CD14-positive monocyte (primary cell): ENCODE results near the gene HDC. TPM values are rescaled to one million over a fixed set of nuclear protein-coding genes. Genes with fewer than 3 reads are reported as not detected.

Source experiments
- DNase-seq, 3 donors: peaks; one replicate each; pipeline ENCODE4 v3.0.0-alpha.2; 2011 to 2022
- H2AFZ ChIP-seq: 2 replicates; pipeline ENCODE4 v1.6.0; 2012; ENCODE audit warnings: mild to moderate bottlenecking, low read depth, low read length, inconsistent platforms; ENCODE audit not compliant: insufficient read depth, poor library complexity, severe bottlenecking
- H3K27ac ChIP-seq, 2 donors: 1 replicate in 1 of 2; 2 replicates in 1 of 2; pipeline ENCODE4 v1.5.1; 2012 to 2013; ENCODE audit warnings: low read length in 2 of 2, control low read depth in 1 of 2, inconsistent platforms in 1 of 2, low read depth in 1 of 2, mild to moderate bottlenecking in 1 of 2
- H3K27me3 ChIP-seq, 2 donors: one replicate each; pipeline versions ENCODE4 v1.6.0 to v1.6.1; 2011 to 2013; ENCODE audit warnings: low read length in 2 of 2; ENCODE audit not compliant: control insufficient read depth in 2 of 2, insufficient read depth in 2 of 2
- H3K36me3 ChIP-seq, 2 donors: replicated peaks in 1 of 2; 1 replicate in 1 of 2; 2 replicates in 1 of 2; pipeline versions ENCODE4 v1.5.1 to v1.6.1; 2012 to 2013; ENCODE audit warnings: low read length in 2 of 2, control low read depth in 1 of 2, inconsistent platforms in 1 of 2, mild to moderate bottlenecking in 1 of 2; ENCODE audit not compliant: insufficient read depth in 2 of 2, control insufficient read depth in 1 of 2
- H3K4me1 ChIP-seq, 2 donors: 1 replicate in 1 of 2; 2 replicates in 1 of 2; pipeline versions ENCODE4 v1.5.1 to v1.6.1; 2012 to 2013; ENCODE audit warnings: low read length in 2 of 2, control low read depth in 1 of 2, inconsistent platforms in 1 of 2, mild to moderate bottlenecking in 1 of 2, moderate library complexity in 1 of 2; ENCODE audit not compliant: insufficient read depth in 2 of 2, control insufficient read depth in 1 of 2
- H3K4me2 ChIP-seq: replicated peaks from 2 replicates; pipeline ENCODE3; 2012; ENCODE audit warnings: low read length, moderate library complexity, mild to moderate bottlenecking; ENCODE audit not compliant: poor library complexity, severe bottlenecking; ENCODE audit errors: extremely low read depth
- H3K4me3 ChIP-seq, 3 experiments: fragments of 200-600 bp in 1 of 3; sonication (generic) in 1 of 3; replicated peaks in 1 of 3; 1 replicate in 2 of 3; 2 replicates in 1 of 3; pipeline ENCODE4 v1.5.1; 2011 to 2013; ENCODE audit warnings: low read length in 3 of 3, mild to moderate bottlenecking in 3 of 3, control low read depth in 2 of 3, low read depth in 2 of 3, inconsistent platforms in 1 of 3, moderate library complexity in 1 of 3
- H3K79me2 ChIP-seq: 2 replicates; pipeline ENCODE4 v1.6.0; 2012; ENCODE audit warnings: mild to moderate bottlenecking, control low read depth, inconsistent platforms, low read length, moderate library complexity; ENCODE audit not compliant: insufficient read depth
- H3K9ac ChIP-seq: 2 replicates; pipeline ENCODE4 v1.6.0; 2017; ENCODE audit warnings: low read length, mild to moderate bottlenecking; ENCODE audit not compliant: insufficient read depth, poor library complexity, severe bottlenecking
- H3K9me3 ChIP-seq, 2 donors: replicated peaks in 1 of 2; 1 replicate in 1 of 2; 2 replicates in 1 of 2; pipeline versions ENCODE4 v1.5.1 to v1.6.1; 2012 to 2013; ENCODE audit warnings: low read length in 2 of 2, control low read depth in 1 of 2; ENCODE audit not compliant: control insufficient read depth in 1 of 2, insufficient read depth in 1 of 2
- H4K20me1 ChIP-seq: 2 replicates; pipeline ENCODE4 v1.6.0; 2012; ENCODE audit warnings: mild to moderate bottlenecking, low read length, control low read depth, moderate library complexity; ENCODE audit not compliant: insufficient read depth
- H3K27ac Mint-ChIP-seq, 7 donors: one replicate each; pipeline ENCODE4 v1.8.0; 2020; ENCODE audit warnings: mild to moderate bottlenecking in 7 of 7, mixed read lengths in 7 of 7, moderate library complexity in 6 of 7, inconsistent platforms in 2 of 7
- H3K27me3 Mint-ChIP-seq, 3 donors: one replicate each; pipeline ENCODE4 v1.8.0; 2021 to 2022; ENCODE audit warnings: low read depth in 3 of 3, mild to moderate bottlenecking in 3 of 3, mixed read lengths in 3 of 3, moderate library complexity in 3 of 3, inconsistent platforms in 1 of 3
- H3K36me3 Mint-ChIP-seq, 2 donors: one replicate each; pipeline ENCODE4 v1.8.0; 2020; ENCODE audit warnings: mixed read lengths in 2 of 2, inconsistent platforms in 1 of 2, mild to moderate bottlenecking in 1 of 2
- H3K4me1 Mint-ChIP-seq: one replicate; pipeline ENCODE4 v1.8.0; 2020; ENCODE audit warnings: mild to moderate bottlenecking, mixed read lengths
- H3K4me3 Mint-ChIP-seq, 2 donors: one replicate each; pipeline ENCODE4 v1.8.0; 2020; ENCODE audit warnings: mild to moderate bottlenecking in 2 of 2, mixed read lengths in 2 of 2, moderate library complexity in 1 of 2
- H3K9me3 Mint-ChIP-seq, 7 donors: one replicate each; pipeline ENCODE4 v1.8.0; 2020 to 2022; ENCODE audit warnings: mixed read lengths in 7 of 7, mild to moderate bottlenecking in 6 of 7, moderate library complexity in 6 of 7, inconsistent platforms in 2 of 7
- CTCF ChIP-seq: fragments of 200-600 bp; IDR thresholded peaks from one replicate; pipeline ENCODE4 v1.8.0; 2022; ENCODE audit warnings: antibody characterized with exemption, mild to moderate bottlenecking
- WGBS: methylation state at CpG from one replicate; pipeline ENCODE4 v1.1.5; 2013; ENCODE audit warnings: missing lambda C conversion rate; ENCODE audit not compliant: insufficient coverage; 5-methylcytosine and 5-hydroxymethylcytosine counted together
- intact Hi-C, 2 donors: fragments of 100-400 bp; cut with micrococcal nuclease; formaldehyde crosslinking; loops; one replicate each; pipeline versions ENCODE4 v1.15.0 to v1.15.1; 2023
- polyA plus RNA-seq, 3 donors: library from polyadenylated mRNA; depleted of rRNA in 1 of 3; unstranded in 2 of 3; stranded (reverse) in 1 of 3; fragments of 300-500 nt in 2 of 3; fragments of >200 nt in 1 of 3; fragmentation: Illumina TruSeq in 2 of 3; gene quantifications; 1 replicate in 2 of 3; 2 replicates in 1 of 3; pipeline ENCODE4 v1.2.3, GENCODE V29; 2012 to 2021

Gene HDC
- polyA plus RNA-seq, 3 donors, result 0.11 TPM; not detected in 2

GRCh38 chr15:50277370-50277769 lies 11.8 kb upstream of the HDC start:
- H3K27ac ChIP-seq, result peak overlapping the region in 1 of 2 donors; percentile 66

GRCh38 chr15:50275908-50276307 lies 10.4 kb upstream of the HDC start:
- Histone ChIP-seq H3K27ac (no peak overlapping the region), H3K4me1 (peaks cover 17 to 32% of the 10 kb centered on the region in 2 donors), H3K27me3 (no peaks in the 10 kb centered on the region), H3K9ac (no peak overlapping the region), H4K20me1 (no peaks in the 10 kb centered on the region), H3K4me2 (no peak overlapping the region), H3K79me2 (no peaks in the 10 kb centered on the region), H2AFZ (no peak overlapping the region), H3K36me3 (peaks cover 2 to 5% of the 10 kb centered on the region in 2 donors), H3K9me3 (no peaks in the 10 kb centered on the region), H3K4me3 (no peak overlapping the region)
- no peak overlapping the region for H3K4me3 Mint-ChIP-seq
- peaks cover 3 to 15% of the 10 kb centered on the region in 2 donors for H3K36me3 Mint-ChIP-seq
- H3K27ac Mint-ChIP-seq, result no peak overlapping the region
- no peaks in the 10 kb centered on the region for H3K27me3 Mint-ChIP-seq
- DNase-seq, result no peak
- no CpG with 5 or more reads among the region's 3 CpGs for WGBS
- H3K4me1 Mint-ChIP-seq, result peaks cover 31% of the 10 kb centered on the region
- TF ChIP-seq CTCF, result no peak
- peaks cover 0 to 1% (median 0%) of the 10 kb centered on the region in 7 donors for H3K9me3 Mint-ChIP-seq
- intact Hi-C loops, result no loop called here

More at GRCh38 chr15:50277370-50277769, 11.8 kb upstream of the HDC start:
- H3K4me3 ChIP-seq, result peak overlapping the region in 1 of 3 experiments; percentile 44
- Mint-ChIP-seq H3K9me3 (peaks cover 0 to 1% (median 0%) of the 10 kb centered on the region in 7 donors), H3K4me3 (no peak overlapping the region), H3K27ac (peak overlapping the region; percentile 64 to 82 (median 72)), H3K27me3 (peaks cover 0 to 1% (median 0%) of the 10 kb centered on the region in 3 donors), H3K36me3 (peaks cover 3 to 15% of the 10 kb centered on the region in 2 donors), H3K4me1 (peaks cover 28% of the 10 kb centered on the region)
- peak overlapping the region; percentile 3 for H2AFZ ChIP-seq
- H3K4me1 ChIP-seq, result peaks cover 17 to 32% of the 10 kb centered on the region in 2 donors
- TF ChIP-seq CTCF, result no peak
- peak; percentile 27 to 67 (median 31) for DNase-seq
- no peaks in the 10 kb centered on the region for H3K9me3 ChIP-seq
- no peaks in the 10 kb centered on the region for H3K79me2 ChIP-seq
- H3K27me3 ChIP-seq, result no peaks in the 10 kb centered on the region
- H3K9ac ChIP-seq, result no peak overlapping the region
- peak overlapping the region; percentile 42 for H3K4me2 ChIP-seq
- intact Hi-C loops, result no loop called here
- WGBS, result no CpG with 5 or more reads among the region's 1 CpG
- H4K20me1 ChIP-seq, result no peaks in the 10 kb centered on the region
- H3K36me3 ChIP-seq, result peaks cover 2 to 5% of the 10 kb centered on the region in 2 donors
